ENCODE results near the gene NOS1. TPM values are rescaled to one million over a fixed set of nuclear protein-coding genes. Genes with fewer than 3 reads are reported as not detected.

The NOS1 gene
- total and polyA plus RNA-seq, 11 donors = 0.01 to 0.40 (median 0.10) TPM; not detected in 1

DNA sequence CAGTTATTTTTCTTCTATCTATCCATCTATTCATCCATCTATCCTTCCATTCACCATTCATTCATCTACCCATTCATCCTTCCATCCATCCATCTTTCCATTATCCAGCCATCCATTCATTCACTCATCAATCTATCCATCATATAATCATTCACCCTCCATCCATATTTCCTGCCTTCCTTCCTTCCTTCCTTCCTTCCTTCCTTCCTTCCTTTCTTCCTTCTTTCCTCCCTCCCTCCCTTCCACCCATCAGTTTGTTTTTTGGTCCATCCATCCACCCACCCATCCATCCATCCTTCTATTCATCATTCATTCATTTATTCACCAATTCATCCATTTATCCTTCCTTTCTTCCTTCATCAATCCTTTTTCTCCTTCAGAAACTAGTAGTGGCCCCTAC, 34.3 kb upstream of the NOS1 start:
- TF ChIP-seq CTCF (IDR thresholded peaks at IDR 0.05) (no peak), POLR2A (IDR thresholded peaks at IDR 0.05) (no peak)
- intact Hi-C loops (cut with DNase I) = no loop called here
- peaks cover 0 to 19% (median 0%) of the 10 kb centered on the region in 9 donors for H3K27me3 ChIP-seq
- H3K9me3 ChIP-seq = peaks cover 0 to 11% (median 0%) of the 10 kb centered on the region in 12 donors
- H3K4me1 ChIP-seq = no peaks in the 10 kb centered on the region
- H3K27ac ChIP-seq = no peak overlapping the region
- ATAC-seq = no peak
- H3K36me3 ChIP-seq = no peaks in the 10 kb centered on the region
- H3K4me3 ChIP-seq = no peak overlapping the region
- no peak for DNase-seq

DNA sequence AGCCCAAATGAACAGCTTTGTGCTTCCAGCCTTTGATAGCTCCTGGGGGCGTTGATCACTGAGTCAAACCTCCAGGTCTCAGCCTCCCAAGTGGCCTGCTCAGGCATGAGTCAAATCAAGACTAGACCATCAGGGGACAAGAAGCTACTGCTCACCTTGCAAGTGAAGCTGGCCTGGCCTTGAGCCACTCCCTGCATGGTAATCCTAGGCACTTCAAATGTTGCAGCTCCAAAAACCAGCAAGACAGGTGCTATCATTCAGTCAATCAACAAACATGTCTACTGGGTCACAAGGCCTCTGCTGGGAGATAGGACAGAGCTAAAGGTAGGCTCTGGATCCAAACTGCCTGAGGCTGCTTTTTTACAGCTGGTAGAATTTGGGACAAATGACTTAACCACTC, 33.1 kb upstream of the NOS1 start:
- H3K4me1 ChIP-seq = no peaks in the 10 kb centered on the region
- WGBS, 4 donors = 65 to 88% (median 67%) methylated on average over 1 of the region's 1 CpG
- H3K27ac ChIP-seq = no peak overlapping the region
- no peak overlapping the region for H3K4me3 ChIP-seq
- no peaks in the 10 kb centered on the region for H3K36me3 ChIP-seq
- peaks cover 0 to 11% (median 0%) of the 10 kb centered on the region in 12 donors for H3K9me3 ChIP-seq
- ATAC-seq = no peak
- peaks cover 0 to 32% (median 0%) of the 10 kb centered on the region in 9 donors for H3K27me3 ChIP-seq
- TF ChIP-seq POLR2A (IDR thresholded peaks at IDR 0.05) = no peak
- no peak for TF ChIP-seq CTCF (IDR thresholded peaks at IDR 0.05)
- intact Hi-C loops (cut with DNase I) = no loop called here
- DNase-seq = no peak

DNA sequence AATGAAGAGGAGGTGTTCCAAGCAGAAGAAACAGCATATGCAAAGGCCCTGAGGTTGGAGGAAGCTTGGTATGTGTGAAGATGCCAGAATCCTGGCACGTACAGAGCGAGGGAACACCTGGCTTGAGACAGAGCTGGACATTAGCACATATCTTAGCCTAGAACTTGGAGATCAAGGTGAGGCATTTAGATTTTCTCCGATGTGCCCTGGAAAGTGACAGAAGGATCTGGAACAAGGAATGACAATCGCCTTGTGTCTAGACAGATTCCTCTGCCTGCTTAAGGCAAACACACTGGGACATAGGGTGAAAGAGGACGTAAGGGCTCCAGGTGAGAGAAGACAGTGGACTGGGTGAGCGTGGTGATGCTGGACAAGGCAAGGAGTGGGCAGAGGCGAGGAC, 32.2 kb upstream of the NOS1 start:
- Histone ChIP-seq H3K27me3 (peaks cover 0 to 32% (median 0%) of the 10 kb centered on the region in 9 donors), H3K9me3 (peaks cover 0 to 11% (median 0%) of the 10 kb centered on the region in 12 donors), H3K4me3 (no peak overlapping the region), H3K36me3 (no peaks in the 10 kb centered on the region), H3K27ac (no peak overlapping the region), H3K4me1 (no peaks in the 10 kb centered on the region)
- intact Hi-C loops (cut with DNase I) = no loop called here
- WGBS, 4 donors = 81 to 84% (median 83%) methylated on average over 7 of the region's 7 CpGs
- no peak for ATAC-seq
- no peak for DNase-seq
- TF ChIP-seq POLR2A (IDR thresholded peaks at IDR 0.05) (no peak), CTCF (IDR thresholded peaks at IDR 0.05) (no peak)

- TF ChIP-seq POLR2A (IDR thresholded peaks at IDR 0.05) = no peak
- H3K27me3 ChIP-seq = peaks cover 0 to 32% (median 0%) of the 10 kb centered on the region in 9 donors
- DNase-seq (no peak), ATAC-seq (no peak)
- intact Hi-C loops (cut with DNase I) = no loop called here
- H3K36me3 ChIP-seq = no peaks in the 10 kb centered on the region
- no peaks in the 10 kb centered on the region for H3K4me1 ChIP-seq
- WGBS, 4 donors = 90 to 98% (median 92%) methylated on average over 5 of the region's 5 CpGs
- H3K27ac ChIP-seq = no peak overlapping the region
- no peaks in the 10 kb centered on the region for H3K9me3 ChIP-seq
- H3K4me3 ChIP-seq = no peak overlapping the region
These were observed 29.4 kb upstream of the NOS1 start for GRCh38 chr12:117390866-117391265.

GRCh38 chr12:117388951-117389446, 27.6 kb upstream of the NOS1 start:
- no peaks in the 10 kb centered on the region for H3K9me3 ChIP-seq
- TF ChIP-seq CTCF (IDR thresholded peaks at IDR 0.05) (no peak), POLR2A (IDR thresholded peaks at IDR 0.05) (no peak)
- no peak overlapping the region for H3K4me3 ChIP-seq
- peaks cover 0 to 35% (median 0%) of the 10 kb centered on the region in 9 donors for H3K27me3 ChIP-seq
- H3K4me1 ChIP-seq = no peaks in the 10 kb centered on the region
- intact Hi-C loops (cut with DNase I) = no loop called here
- no peak overlapping the region for H3K27ac ChIP-seq
- DNase-seq (no peak), ATAC-seq (no peak)
- 77 to 84% (median 80%) methylated on average over 9 of the region's 9 CpGs for WGBS, 4 donors
- no peaks in the 10 kb centered on the region for H3K36me3 ChIP-seq
